NT2/D1 (cell line): ENCODE data around the gene ACCSL.

Source experiments
- DNase-seq: peaks from one replicate; pipeline ENCODE4 v3.0.0-alpha.2; 2011; ENCODE audit warnings: low read depth, low spot score
- H3K27me3 ChIP-seq: 2 replicates; pipeline ENCODE4 v1.6.0; 2011; ENCODE audit warnings: mild to moderate bottlenecking; ENCODE audit not compliant: insufficient read length, insufficient read depth
- H3K36me3 ChIP-seq: 2 replicates; pipeline ENCODE4 v1.6.1; 2011; ENCODE audit warnings: mild to moderate bottlenecking, low read length, mixed read lengths; ENCODE audit not compliant: insufficient read depth, insufficient read length
- H3K4me1 ChIP-seq: 2 replicates; pipeline ENCODE4 v1.5.1; 2011; ENCODE audit not compliant: insufficient read depth, insufficient read length
- H3K4me3 ChIP-seq: 2 replicates; pipeline ENCODE4 v1.5.1; 2011; ENCODE audit warnings: low read depth; ENCODE audit not compliant: insufficient read length
- H3K9ac ChIP-seq: 2 replicates; pipeline ENCODE4 v1.6.0; 2011; ENCODE audit warnings: low read depth; ENCODE audit not compliant: insufficient read length
- H3K9me3 ChIP-seq: 2 replicates; pipeline ENCODE4 v1.5.1; 2011; ENCODE audit warnings: mild to moderate bottlenecking, low read length; ENCODE audit not compliant: insufficient read depth
- SUZ12 ChIP-seq: IDR thresholded peaks from 2 replicates; pipeline ENCODE4 v1.6.1; 2011; ENCODE audit not compliant: insufficient read length, insufficient read depth; ENCODE audit errors: extremely low read depth
- YY1 ChIP-seq: IDR thresholded peaks from 2 replicates; pipeline ENCODE4 v1.6.1; 2011; ENCODE audit not compliant: insufficient read length, insufficient read depth
- ZNF274 ChIP-seq: IDR thresholded peaks from 2 replicates; pipeline ENCODE4 v1.6.1; 2011; ENCODE audit warnings: mild to moderate bottlenecking, low read depth, low read length

ACCSL gene

DNA sequence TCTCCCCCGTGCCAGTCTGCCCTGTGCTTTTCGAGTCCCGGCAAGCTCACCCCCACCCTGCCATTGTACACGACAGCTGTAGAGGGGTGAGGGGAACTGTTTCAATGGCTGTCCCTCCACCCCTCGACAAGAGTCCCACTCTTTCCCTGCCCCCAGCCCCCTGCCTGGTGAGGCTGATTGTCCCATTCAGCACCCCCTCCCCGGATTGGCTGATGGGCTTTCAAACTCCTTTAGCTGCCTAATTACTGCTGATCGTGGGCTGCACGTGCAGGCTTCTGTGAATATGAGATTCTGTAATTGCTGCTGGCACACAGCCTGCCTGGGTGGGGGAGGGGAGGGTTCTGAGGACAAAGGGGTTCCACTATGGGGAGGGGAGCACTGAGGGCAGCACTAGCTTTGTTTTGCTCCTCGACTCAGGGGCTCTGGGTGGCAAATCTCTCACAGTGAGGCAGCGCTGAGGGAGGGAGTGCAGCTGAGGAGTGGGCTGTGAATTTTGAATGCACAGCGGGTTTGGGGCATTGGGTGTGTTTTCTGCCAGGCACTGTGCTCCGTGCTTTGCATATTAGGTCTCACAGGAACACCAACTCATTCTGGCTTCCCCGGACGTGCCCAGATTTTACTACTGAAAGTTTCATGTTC, 42.6 kb upstream of the ACCSL start:
- Histone ChIP-seq H3K4me1 (peaks cover 29% of the 10 kb centered on the region), H3K4me3 (no peak overlapping the region), H3K9ac (no peak overlapping the region), H3K9me3 (no peaks in the 10 kb centered on the region), H3K36me3 (no peaks in the 10 kb centered on the region), H3K27me3 (no peaks in the 10 kb centered on the region)
- TF ChIP-seq ZNF274 (no peak), YY1 (no peak), SUZ12 (no peak)
- no peak for DNase-seq

DNA sequence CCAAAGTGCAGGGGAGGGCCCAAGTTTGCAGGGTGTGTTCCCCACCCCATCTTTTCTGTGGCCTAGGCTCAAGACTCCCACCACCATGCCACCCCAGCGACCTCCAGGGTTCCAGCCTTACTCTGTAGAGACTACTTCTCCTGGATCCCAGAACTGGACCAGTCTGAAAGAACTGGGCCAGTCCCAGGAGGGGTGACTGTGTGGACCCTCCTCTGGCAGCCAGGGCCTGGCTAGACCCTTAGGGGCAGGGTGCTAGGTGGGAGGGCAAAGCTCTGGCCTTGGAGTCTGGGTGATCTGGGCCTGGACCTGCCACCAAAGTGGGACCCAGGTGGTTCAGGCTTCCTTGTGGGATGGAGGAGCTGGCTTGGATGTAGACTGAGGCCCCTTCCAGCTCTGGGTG, 41.8 kb upstream of the ACCSL start:
- TF ChIP-seq ZNF274 = no peak
- TF ChIP-seq YY1 = no peak
- Histone ChIP-seq H3K4me1 (peaks cover 29% of the 10 kb centered on the region), H3K27me3 (peaks cover 2% of the 10 kb centered on the region), H3K4me3 (no peak overlapping the region), H3K9me3 (no peaks in the 10 kb centered on the region), H3K36me3 (no peaks in the 10 kb centered on the region), H3K9ac (no peak overlapping the region)
- DNase-seq = no peak

DNA sequence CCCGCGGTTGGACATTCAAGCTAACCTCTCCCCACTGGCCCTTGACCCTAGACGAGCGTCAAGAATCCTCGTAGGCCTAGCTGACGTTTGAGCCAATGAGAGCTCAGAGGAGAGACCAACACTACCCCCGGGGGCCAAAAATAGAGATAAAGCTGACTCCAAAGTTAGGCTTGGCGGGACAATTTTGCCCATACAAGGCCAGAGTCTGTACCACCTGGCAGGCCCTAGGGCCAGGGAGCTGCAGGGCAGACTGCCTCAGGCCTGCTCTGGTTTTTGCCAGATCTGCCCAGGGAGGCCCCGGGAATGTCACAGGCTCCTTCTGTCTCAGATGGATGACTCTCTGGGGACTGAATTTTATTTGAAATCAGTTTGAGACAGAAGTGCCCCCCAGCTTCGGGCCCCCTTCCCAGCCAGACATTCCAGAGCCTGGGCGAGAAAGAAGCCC, 40.8 kb upstream of the ACCSL start:
- no peak for DNase-seq
- peaks cover 2% of the 10 kb centered on the region for H3K27me3 ChIP-seq
- no peaks in the 10 kb centered on the region for H3K9me3 ChIP-seq
- no peak for TF ChIP-seq ZNF274
- TF ChIP-seq YY1 = no peak
- no peak for TF ChIP-seq SUZ12
- no peaks in the 10 kb centered on the region for H3K36me3 ChIP-seq
- H3K4me3 ChIP-seq = no peak overlapping the region
- H3K9ac ChIP-seq = no peak overlapping the region
- H3K4me1 ChIP-seq = peaks cover 27% of the 10 kb centered on the region

DNA sequence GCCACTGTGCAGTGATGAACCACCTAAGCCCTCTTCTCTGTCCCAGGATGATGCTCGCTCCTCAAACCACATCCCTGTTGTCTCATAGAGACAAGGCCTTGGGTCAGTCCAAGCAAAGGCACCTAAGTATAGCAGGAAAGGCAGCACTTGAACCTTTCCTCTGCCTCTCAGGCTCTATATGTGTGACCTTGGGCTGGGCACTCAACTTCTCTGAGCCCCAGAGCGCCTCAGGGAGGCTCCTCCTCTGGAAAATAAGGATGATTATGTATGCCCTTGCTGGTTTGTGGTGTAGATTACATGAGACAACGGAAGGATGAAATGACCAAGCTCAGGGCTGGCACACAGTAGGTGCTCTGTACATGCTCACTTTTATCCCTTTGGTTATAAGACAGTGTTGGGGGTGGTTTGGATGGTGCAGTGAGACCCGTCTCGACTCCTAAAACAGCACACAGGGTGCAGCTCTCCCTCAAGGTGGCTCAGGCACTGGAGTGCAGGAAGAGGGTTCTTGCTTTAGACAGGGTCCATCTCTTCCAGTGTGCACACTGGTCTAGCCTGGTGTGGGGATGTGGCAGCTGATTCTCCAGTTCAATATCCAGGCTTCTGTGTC, 40.2 kb upstream of the ACCSL start:
- no peaks in the 10 kb centered on the region for H3K36me3 ChIP-seq
- no peak overlapping the region for H3K9ac ChIP-seq
- TF ChIP-seq ZNF274 (no peak), YY1 (no peak), SUZ12 (no peak)
- no peak for DNase-seq
- peaks cover 24% of the 10 kb centered on the region for H3K4me1 ChIP-seq
- H3K27me3 ChIP-seq = peaks cover 2% of the 10 kb centered on the region
- no peak overlapping the region for H3K4me3 ChIP-seq
- H3K9me3 ChIP-seq = no peaks in the 10 kb centered on the region

DNA sequence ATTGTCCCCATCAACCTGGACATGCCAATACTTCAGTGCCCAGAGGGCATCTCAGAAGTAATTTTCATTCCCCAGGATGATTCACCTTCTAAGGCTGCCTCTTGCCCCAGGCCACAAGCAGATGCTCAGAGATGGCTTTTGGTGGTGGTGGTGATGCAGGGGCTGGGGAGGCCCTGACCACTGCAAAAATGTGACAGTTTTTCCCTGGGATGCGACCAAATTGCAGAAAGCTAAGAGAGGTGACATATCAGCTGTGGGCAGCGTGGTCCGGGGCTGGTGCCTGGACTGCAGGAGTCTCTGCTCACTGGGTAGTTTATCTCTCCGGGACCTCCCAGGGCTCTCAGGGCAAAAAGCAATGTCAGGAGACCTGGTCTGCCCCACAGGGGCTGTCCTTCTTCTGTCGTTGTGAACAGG, 39.7 kb upstream of the ACCSL start:
- TF ChIP-seq YY1 (no peak), ZNF274 (no peak), SUZ12 (no peak)
- Histone ChIP-seq H3K4me3 (no peak overlapping the region), H3K27me3 (peaks cover 2% of the 10 kb centered on the region), H3K9ac (no peak overlapping the region), H3K9me3 (no peaks in the 10 kb centered on the region), H3K4me1 (peaks cover 24% of the 10 kb centered on the region), H3K36me3 (no peaks in the 10 kb centered on the region)
- DNase-seq = no peak

DNA sequence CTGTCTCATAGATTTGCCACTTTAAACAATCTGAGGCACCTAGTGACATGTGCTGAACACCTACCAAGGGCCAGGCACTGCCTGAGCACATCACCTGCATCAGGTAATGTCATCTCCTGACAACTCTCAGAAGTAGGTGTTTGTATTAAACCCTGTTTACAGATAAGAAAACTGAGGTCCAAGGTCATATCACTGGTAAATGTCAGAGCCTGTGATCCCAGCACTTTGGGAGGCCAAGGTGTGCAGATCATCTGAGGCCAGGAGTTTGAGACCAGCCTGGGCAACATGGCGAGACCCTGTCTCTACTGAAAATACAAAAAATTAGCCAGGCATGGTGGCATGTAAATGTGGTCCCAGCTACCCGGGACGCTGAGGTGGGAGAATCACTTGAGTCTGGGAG, 39.1 kb upstream of the ACCSL start:
- no peak for DNase-seq
- peaks cover 2% of the 10 kb centered on the region for H3K27me3 ChIP-seq
- peaks cover 24% of the 10 kb centered on the region for H3K4me1 ChIP-seq
- H3K9me3 ChIP-seq = no peaks in the 10 kb centered on the region
- no peak overlapping the region for H3K4me3 ChIP-seq
- no peaks in the 10 kb centered on the region for H3K36me3 ChIP-seq
- TF ChIP-seq SUZ12 (no peak), ZNF274 (no peak), YY1 (no peak)
- no peak overlapping the region for H3K9ac ChIP-seq

DNA sequence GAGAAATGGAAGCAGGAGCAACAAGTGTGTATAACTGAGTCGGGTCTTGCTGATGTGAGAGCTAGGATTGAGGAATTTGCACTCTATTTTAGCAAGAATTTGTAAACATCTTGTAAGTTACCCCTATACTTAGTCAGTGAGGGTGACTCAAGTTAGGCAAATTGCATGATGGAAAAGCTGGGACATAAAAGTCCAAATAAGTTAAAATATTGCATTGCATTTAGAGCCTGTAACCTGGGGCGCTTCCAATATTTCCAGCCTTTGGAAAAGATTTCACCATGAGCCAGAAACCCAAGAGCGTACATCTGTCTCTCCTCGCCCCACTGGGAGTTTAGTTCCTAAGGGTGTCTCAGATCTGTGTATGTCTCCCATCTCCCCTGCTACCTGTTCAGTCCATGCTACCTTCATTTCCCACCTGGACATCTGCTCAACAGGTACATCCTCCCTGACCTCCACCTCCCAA, 37.0 kb upstream of the ACCSL start:
- Histone ChIP-seq H3K27me3 (peaks cover 2% of the 10 kb centered on the region), H3K9me3 (no peaks in the 10 kb centered on the region), H3K36me3 (no peaks in the 10 kb centered on the region), H3K4me1 (peaks cover 8% of the 10 kb centered on the region), H3K4me3 (no peak overlapping the region), H3K9ac (no peak overlapping the region)
- no peak for TF ChIP-seq SUZ12
- TF ChIP-seq ZNF274 = no peak
- no peak for TF ChIP-seq YY1
- no peak for DNase-seq

DNA sequence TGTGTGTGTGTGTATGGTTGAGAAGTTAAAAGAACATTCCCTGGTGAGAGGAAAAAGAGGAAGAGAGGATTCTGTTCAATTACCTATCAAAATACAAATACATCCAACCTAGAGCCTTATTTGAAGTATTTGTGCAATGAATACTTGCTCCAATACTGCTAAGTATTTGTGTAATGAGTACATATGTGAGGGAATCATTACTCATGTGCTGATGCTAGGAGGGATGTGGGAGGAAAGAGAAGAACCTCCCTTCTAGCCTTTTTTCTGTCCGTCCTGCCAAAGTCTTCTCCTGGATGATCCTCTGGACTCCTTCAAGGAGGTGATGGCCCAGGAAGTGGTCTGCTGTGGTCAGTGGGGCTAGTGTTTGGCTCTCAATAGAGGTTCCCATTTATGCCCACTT, 36.0 kb upstream of the ACCSL start:
- Histone ChIP-seq H3K9ac (no peak overlapping the region), H3K27me3 (peaks cover 2% of the 10 kb centered on the region), H3K4me1 (peaks cover 6% of the 10 kb centered on the region), H3K9me3 (no peaks in the 10 kb centered on the region), H3K36me3 (no peaks in the 10 kb centered on the region), H3K4me3 (no peak overlapping the region)
- no peak for TF ChIP-seq ZNF274
- TF ChIP-seq YY1 = no peak
- TF ChIP-seq SUZ12 = no peak
- no peak for DNase-seq
